Thoracic aorta (tissue), 2 donors: ENCODE measurements around the gene GAMT. TPM values are rescaled to one million over a fixed set of nuclear protein-coding genes. Genes with fewer than 3 reads are reported as not detected.
A peak's percentile ranks its signal among the peaks of the same experiment; 100 is the strongest.

Source experiments
- ATAC-seq: fragments of 150-250 bp; one replicate; pipeline ENCODE4 v1.8.0; 2017; ENCODE audit warnings: low read depth; ENCODE audit not compliant: insufficient number of reproducible peaks, low FRiP score
- DNase-seq: peaks from one replicate; pipeline ENCODE4 v3.0.0-alpha.2; 2020; ENCODE audit warnings: low spot score
- H3K27ac ChIP-seq, 2 donors: fragments of 200-600 bp; sonication (generic); 1 replicate in 1 of 2; 2 replicates in 1 of 2; pipeline ENCODE4 v1.5.1; 2016; ENCODE audit warnings: mild to moderate bottlenecking in 2 of 2, moderate library complexity in 2 of 2
- H3K27me3 ChIP-seq: fragments of 200-600 bp; sonication (generic); replicated peaks from 2 replicates; pipeline ENCODE4 v1.6.0; 2016; ENCODE audit warnings: mild to moderate bottlenecking; ENCODE audit not compliant: insufficient read depth
- H3K36me3 ChIP-seq: fragments of 200-600 bp; sonication (generic); one replicate; pipeline ENCODE4 v1.5.1; 2016
- H3K4me1 ChIP-seq, 2 donors: fragments of 200-600 bp; sonication (generic); 1 replicate in 1 of 2; 2 replicates in 1 of 2; pipeline versions ENCODE4 v1.5.1 to v1.6.0; 2016; ENCODE audit warnings: low read depth in 2 of 2, mild to moderate bottlenecking in 1 of 2; ENCODE audit not compliant: control insufficient read depth in 1 of 2
- H3K4me3 ChIP-seq: fragments of 200-600 bp; sonication (generic); 2 replicates; pipeline ENCODE4 v1.5.1; 2016; ENCODE audit warnings: mild to moderate bottlenecking
- H3K9me3 ChIP-seq: fragments of 200-600 bp; sonication (generic); 2 replicates; pipeline ENCODE4 v1.5.1; 2016
- total RNA-seq, 2 donors: library from RNA; depleted of rRNA; stranded (reverse); fragments of >200 nt; gene quantifications; one replicate each; pipeline versions ENCODE4 v1.1.0 to v1.2.3, GENCODE V29; 2016
- TF ChIP-seq, protein P1 (sequence below): fragments of 200-600 bp; sonication (generic); IDR thresholded peaks from one replicate; pipeline ENCODE4 v1.5.1; 2019; ENCODE audit warnings: antibody characterized with exemption

The GAMT gene
- total RNA-seq, 2 donors from 2014 or later, result 27.6 to 55.1 TPM

DNA sequence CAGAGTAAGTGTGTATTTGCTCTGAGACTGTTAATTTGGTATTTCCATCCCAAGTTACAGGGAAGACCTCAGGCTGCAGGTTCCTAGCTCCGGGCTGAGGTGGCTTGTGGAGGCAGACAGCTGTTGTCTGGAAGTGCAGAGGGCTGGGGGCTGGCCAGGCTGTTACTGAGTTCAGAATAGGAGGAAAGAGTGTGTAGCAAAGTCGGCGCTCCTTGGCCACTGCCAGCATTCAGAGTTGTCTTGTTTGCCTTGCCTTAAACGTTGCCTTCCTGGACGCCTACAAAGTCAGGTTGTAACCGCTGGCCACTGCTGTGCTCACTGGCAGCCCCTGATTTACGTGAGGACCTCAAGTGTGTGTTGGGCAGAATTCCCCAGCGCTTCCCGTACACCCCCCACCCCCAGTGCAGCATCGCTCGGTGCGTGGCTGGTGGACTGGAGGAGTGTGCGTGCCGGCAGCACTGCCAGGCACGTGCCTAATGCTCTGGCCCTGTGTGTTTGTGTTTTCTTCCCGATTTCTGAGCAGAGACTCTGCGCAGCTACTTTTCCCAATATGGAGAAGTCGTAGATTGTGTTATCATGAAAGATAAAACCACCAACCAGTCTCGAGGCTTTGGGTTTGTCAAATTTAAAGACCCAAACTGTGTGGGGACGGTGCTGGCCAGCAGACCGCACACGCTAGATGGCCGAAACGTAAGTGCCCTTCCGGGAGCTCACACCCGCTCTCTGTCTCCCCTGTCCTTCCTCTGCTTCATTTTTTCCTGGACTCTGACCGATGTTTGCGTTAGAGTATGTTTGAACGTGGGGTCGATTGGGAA is 16.5 kb upstream of the GAMT start:
- no peak for ATAC-seq
- no peaks in the 10 kb centered on the region for H3K9me3 ChIP-seq
- H3K36me3 ChIP-seq, result peaks cover 46% of the 10 kb centered on the region
- no peak overlapping the region for H3K4me3 ChIP-seq
- no peak for DNase-seq
- H3K4me1 ChIP-seq, result peaks cover 20 to 38% of the 10 kb centered on the region in 2 donors
- TF ChIP-seq, protein P1, sequence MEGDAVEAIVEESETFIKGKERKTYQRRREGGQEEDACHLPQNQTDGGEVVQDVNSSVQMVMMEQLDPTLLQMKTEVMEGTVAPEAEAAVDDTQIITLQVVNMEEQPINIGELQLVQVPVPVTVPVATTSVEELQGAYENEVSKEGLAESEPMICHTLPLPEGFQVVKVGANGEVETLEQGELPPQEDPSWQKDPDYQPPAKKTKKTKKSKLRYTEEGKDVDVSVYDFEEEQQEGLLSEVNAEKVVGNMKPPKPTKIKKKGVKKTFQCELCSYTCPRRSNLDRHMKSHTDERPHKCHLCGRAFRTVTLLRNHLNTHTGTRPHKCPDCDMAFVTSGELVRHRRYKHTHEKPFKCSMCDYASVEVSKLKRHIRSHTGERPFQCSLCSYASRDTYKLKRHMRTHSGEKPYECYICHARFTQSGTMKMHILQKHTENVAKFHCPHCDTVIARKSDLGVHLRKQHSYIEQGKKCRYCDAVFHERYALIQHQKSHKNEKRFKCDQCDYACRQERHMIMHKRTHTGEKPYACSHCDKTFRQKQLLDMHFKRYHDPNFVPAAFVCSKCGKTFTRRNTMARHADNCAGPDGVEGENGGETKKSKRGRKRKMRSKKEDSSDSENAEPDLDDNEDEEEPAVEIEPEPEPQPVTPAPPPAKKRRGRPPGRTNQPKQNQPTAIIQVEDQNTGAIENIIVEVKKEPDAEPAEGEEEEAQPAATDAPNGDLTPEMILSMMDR, result no peak
- H3K27me3 ChIP-seq, result no peaks in the 10 kb centered on the region
- H3K27ac ChIP-seq, result no peak overlapping the region

DNA sequence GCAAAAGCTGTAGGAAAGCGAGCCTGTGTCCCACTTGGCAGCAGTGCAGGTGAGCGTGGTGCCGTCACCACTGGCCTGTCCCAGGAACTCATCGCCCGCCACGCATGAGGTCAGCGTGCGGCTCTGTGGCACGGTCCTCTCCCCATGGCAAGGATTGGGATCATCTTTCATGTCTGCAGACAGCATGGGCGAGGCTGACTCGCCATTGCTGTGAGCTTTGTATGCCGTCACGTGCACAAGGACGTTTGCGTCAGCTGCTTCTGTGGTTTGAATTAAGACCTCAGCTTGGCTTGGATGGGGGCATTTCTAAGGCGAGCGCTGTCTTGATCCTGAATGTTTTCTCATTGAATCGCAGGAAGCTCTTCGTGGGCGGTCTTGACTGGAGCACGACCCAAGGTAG is 15.8 kb upstream of the GAMT start:
- H3K4me1 ChIP-seq, result peaks cover 20 to 46% of the 10 kb centered on the region in 2 donors
- peak overlapping the region in 1 of 2 donors; percentile 77 for H3K27ac ChIP-seq
- DNase-seq (no peak), ATAC-seq (no peak)
- TF ChIP-seq, protein P1, result no peak
- H3K27me3 ChIP-seq, result no peaks in the 10 kb centered on the region
- H3K9me3 ChIP-seq, result no peaks in the 10 kb centered on the region
- no peak overlapping the region for H3K4me3 ChIP-seq
- H3K36me3 ChIP-seq, result peaks cover 39% of the 10 kb centered on the region

DNA sequence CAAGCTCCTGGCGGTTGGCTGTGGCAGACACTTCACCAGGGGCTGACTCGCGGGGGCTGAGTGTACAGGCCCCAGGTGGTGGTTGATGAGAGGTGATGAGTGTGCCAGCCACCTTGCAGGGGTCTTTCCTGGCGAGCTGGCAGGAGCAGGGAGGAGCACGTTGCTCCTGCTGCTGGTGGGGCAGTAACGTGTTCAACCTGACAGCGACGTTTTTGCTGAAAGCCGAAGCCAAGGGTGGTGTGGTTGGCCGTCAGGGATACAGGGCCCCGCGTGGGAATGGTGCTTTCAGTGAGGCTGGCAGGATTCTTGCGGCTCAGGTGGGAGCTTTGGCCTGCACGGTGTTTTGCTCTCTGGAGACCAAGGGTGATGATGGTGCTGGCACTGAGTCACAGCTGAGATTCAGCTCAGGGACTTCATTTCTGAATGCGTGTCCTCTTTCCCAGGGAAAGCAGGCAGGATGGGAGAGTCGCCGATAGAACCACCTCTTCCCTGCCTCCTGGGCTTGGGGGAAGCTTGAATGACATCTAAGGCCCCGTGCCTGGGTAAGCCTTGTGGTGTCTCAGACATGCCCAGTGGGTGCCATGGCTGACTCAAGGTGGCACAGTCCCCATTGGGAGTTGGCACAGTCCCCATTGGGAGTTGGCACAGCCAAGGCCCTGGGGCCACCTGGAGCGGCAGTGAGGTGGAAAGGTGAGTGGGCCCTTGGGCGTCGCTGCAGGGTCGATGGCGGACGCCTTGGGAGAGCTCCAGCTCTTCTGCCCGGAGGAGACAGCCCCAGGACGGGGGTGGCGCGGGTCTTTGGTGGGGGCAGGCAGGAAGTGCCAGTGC is 14.9 kb upstream of the GAMT start:
- no peaks in the 10 kb centered on the region for H3K27me3 ChIP-seq
- TF ChIP-seq, protein P1, result no peak
- peak overlapping the region; percentile 50 for H3K4me3 ChIP-seq
- peak overlapping the region; percentile 77 to 78 for H3K27ac ChIP-seq
- ATAC-seq (no peak), DNase-seq (no peak)
- peaks cover 26 to 55% of the 10 kb centered on the region in 2 donors for H3K4me1 ChIP-seq
- peaks cover 30% of the 10 kb centered on the region for H3K36me3 ChIP-seq
- H3K9me3 ChIP-seq, result no peaks in the 10 kb centered on the region

DNA sequence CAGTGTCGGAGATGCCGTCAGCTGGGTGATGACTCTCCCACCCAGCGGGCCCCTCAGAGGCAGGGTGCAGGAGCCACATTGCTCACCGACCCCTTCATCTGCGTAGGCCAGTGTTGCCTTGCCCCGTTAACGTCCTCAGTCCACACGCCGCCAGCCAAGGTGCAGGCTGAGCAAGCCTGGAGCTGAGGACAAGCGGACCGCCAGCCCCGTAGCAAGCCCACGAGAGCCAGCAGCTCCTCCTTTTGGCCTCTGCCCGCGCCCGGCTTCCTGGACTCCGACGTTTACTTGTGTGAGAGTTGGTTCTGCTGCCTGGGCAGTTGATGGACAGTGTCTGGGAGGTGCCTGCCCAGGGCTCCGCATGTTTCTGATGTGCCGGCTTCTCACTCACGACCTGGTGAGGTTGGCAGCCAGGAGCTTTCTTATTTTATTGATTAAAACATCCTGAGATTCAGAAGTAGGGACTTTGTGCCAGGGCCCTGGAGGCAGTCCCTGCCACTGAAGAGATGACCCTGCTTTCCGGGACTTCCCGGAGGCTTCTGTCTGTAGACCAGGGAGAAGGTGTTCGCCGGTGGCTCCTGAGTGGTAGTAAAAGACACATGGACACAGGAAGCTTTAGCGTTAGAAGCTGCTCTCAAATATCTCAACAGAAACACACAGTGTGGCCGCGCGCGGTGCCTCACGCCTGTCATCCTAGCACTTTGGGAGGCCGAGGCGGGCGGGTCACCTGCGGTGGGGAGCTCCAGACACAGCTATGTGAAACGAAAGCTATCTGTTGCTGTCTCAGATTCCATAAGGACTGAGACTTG is 11.9 kb upstream of the GAMT start:
- Histone ChIP-seq H3K27ac (no peak overlapping the region), H3K4me1 (peaks cover 48 to 80% of the 10 kb centered on the region in 2 donors)

More for the DNA sequence above, 11.9 kb upstream of the GAMT start:
- ATAC-seq (no peak), DNase-seq (no peak)
- no peaks in the 10 kb centered on the region for H3K9me3 ChIP-seq
- H3K4me3 ChIP-seq, result no peak overlapping the region
- H3K27me3 ChIP-seq, result no peaks in the 10 kb centered on the region
- TF ChIP-seq, protein P1, result no peak
- H3K36me3 ChIP-seq, result peaks cover 4% of the 10 kb centered on the region
